Suprapubic skin (tissue), 4 donors: ENCODE data around the gene MUC5AC. TPM values are rescaled to one million over a fixed set of nuclear protein-coding genes. Genes with fewer than 3 reads are reported as not detected.

Source experiments
- DNase-seq, 2 donors: peaks; one replicate each; pipeline ENCODE4 v3.0.0-alpha.2; 2019; ENCODE audit warnings: low spot score in 2 of 2
- H3K27ac ChIP-seq: fragments of 200-600 bp; sonication (generic); one replicate; pipeline ENCODE4 v1.5.1; 2019
- H3K27me3 ChIP-seq: fragments of 200-600 bp; sonication (generic); one replicate; pipeline ENCODE4 v1.5.1; 2019
- H3K36me3 ChIP-seq: fragments of 200-600 bp; sonication (generic); one replicate; pipeline ENCODE4 v1.5.1; 2019
- H3K4me1 ChIP-seq: fragments of 200-600 bp; sonication (generic); one replicate; pipeline ENCODE4 v1.5.1; 2019
- H3K4me3 ChIP-seq: fragments of 200-600 bp; sonication (generic); one replicate; pipeline ENCODE4 v1.5.1; 2019; ENCODE audit warnings: mild to moderate bottlenecking
- H3K9me3 ChIP-seq: fragments of 200-600 bp; sonication (generic); one replicate; pipeline ENCODE4 v1.5.1; 2019
- CTCF ChIP-seq, 2 donors: fragments of 200-600 bp in 1 of 2; fragments of 450-650 bp in 1 of 2; sonication (generic) in 1 of 2; IDR thresholded peaks; one replicate each; pipeline ENCODE4 v1.5.1; 2016 to 2019; ENCODE audit warnings: antibody characterized with exemption in 2 of 2, mild to moderate bottlenecking in 1 of 2, moderate library complexity in 1 of 2
- EP300 ChIP-seq: sonication (generic); formaldehyde crosslinking; IDR thresholded peaks from one replicate; pipeline ENCODE4 v1.6.1; 2017; ENCODE audit warnings: antibody characterized with exemption
- POLR2A ChIP-seq, 2 donors: fragments of 450-650 bp; IDR thresholded peaks; one replicate each; pipeline ENCODE4 v1.6.1; 2017; ENCODE audit warnings: antibody characterized with exemption in 2 of 2, mild to moderate bottlenecking in 2 of 2, moderate library complexity in 2 of 2
- POLR2AphosphoS5 ChIP-seq, 3 donors: sonication (generic); formaldehyde crosslinking; IDR thresholded peaks; one replicate each; pipeline ENCODE4 v1.6.1; 2017; ENCODE audit warnings: antibody characterized with exemption in 3 of 3
- WGBS: methylation state at CpG from one replicate; pipeline ENCODE4 v1.1.5; 2018; 5-methylcytosine and 5-hydroxymethylcytosine counted together
- total RNA-seq, 4 donors: library from RNA; depleted of rRNA; stranded (reverse); fragments of >200 nt; gene quantifications; one replicate each; pipeline ENCODE4 v1.1.0, GENCODE V29; 2016

MUC5AC gene
- total RNA-seq, 4 donors from 2014 or later: not detected

GRCh38 chr11:1120532-1121330, 37.0 kb upstream of the MUC5AC start:
- DNase-seq: peak; percentile 55 to 78
- peaks cover 46% of the 10 kb centered on the region for H3K27me3 ChIP-seq
- 80% methylated on average over 1 of the region's 27 CpGs for WGBS

GRCh38 chr11:1121331-1121812, 36.4 kb upstream of the MUC5AC start:
- H3K27me3 ChIP-seq: peaks cover 46% of the 10 kb centered on the region
- H3K36me3 ChIP-seq: no peaks in the 10 kb centered on the region
- TF ChIP-seq CTCF (IDR thresholded peaks at IDR 0.05) (no peak), POLR2A (IDR thresholded peaks at IDR 0.05) (no peak), POLR2AphosphoS5 (IDR thresholded peaks at IDR 0.05) (no peak)
- no peaks in the 10 kb centered on the region for H3K4me1 ChIP-seq
- H3K4me3 ChIP-seq: no peak overlapping the region
- no CpG with 5 or more reads among the region's 19 CpGs for WGBS
- H3K9me3 ChIP-seq: no peaks in the 10 kb centered on the region
- DNase-seq: peak in 1 of 2 donors; percentile 50
- no peak overlapping the region for H3K27ac ChIP-seq

More at GRCh38 chr11:1120532-1121330, 37.0 kb upstream of the MUC5AC start:
- no peaks in the 10 kb centered on the region for H3K9me3 ChIP-seq
- no peak for TF ChIP-seq CTCF (IDR thresholded peaks at IDR 0.05)
- TF ChIP-seq POLR2AphosphoS5 (IDR thresholded peaks at IDR 0.05): no peak
- TF ChIP-seq EP300: no peak
- TF ChIP-seq POLR2A (IDR thresholded peaks at IDR 0.05): no peak
- no peak overlapping the region for H3K4me3 ChIP-seq
- H3K36me3 ChIP-seq: no peaks in the 10 kb centered on the region
- H3K27ac ChIP-seq: no peak overlapping the region
- no peaks in the 10 kb centered on the region for H3K4me1 ChIP-seq

GRCh38 chr11:1121813-1122663, 35.7 kb upstream of the MUC5AC start:
- DNase-seq: peak; percentile 48 to 74
- H3K4me1 ChIP-seq: no peaks in the 10 kb centered on the region
- H3K36me3 ChIP-seq: no peaks in the 10 kb centered on the region
- no peaks in the 10 kb centered on the region for H3K9me3 ChIP-seq
- WGBS: 63% methylated on average over 7 of the region's 28 CpGs
- TF ChIP-seq POLR2AphosphoS5 (IDR thresholded peaks at IDR 0.05): no peak
- TF ChIP-seq POLR2A (IDR thresholded peaks at IDR 0.05): no peak
- TF ChIP-seq EP300: no peak
- TF ChIP-seq CTCF (IDR thresholded peaks at IDR 0.05): no peak
- H3K27me3 ChIP-seq: peaks cover 53% of the 10 kb centered on the region
- no peak overlapping the region for H3K4me3 ChIP-seq
- H3K27ac ChIP-seq: no peak overlapping the region

GRCh38 chr11:1122664-1123002, 35.1 kb upstream of the MUC5AC start:
- peaks cover 59% of the 10 kb centered on the region for H3K27me3 ChIP-seq

More at GRCh38 chr11:1122664-1123002, 35.1 kb upstream of the MUC5AC start:
- H3K27ac ChIP-seq: no peak overlapping the region
- no peak for TF ChIP-seq POLR2AphosphoS5 (IDR thresholded peaks at IDR 0.05)
- TF ChIP-seq POLR2A (IDR thresholded peaks at IDR 0.05): no peak
- TF ChIP-seq EP300: no peak
- no peak for TF ChIP-seq CTCF (IDR thresholded peaks at IDR 0.05)
- WGBS: 78% methylated on average over 5 of the region's 7 CpGs
- peak in 1 of 2 donors; percentile 57 for DNase-seq
- H3K4me3 ChIP-seq: no peak overlapping the region
- no peaks in the 10 kb centered on the region for H3K9me3 ChIP-seq
- H3K4me1 ChIP-seq: no peaks in the 10 kb centered on the region
- no peaks in the 10 kb centered on the region for H3K36me3 ChIP-seq
